Measurements from ENCODE around the gene STUM.

DNA sequence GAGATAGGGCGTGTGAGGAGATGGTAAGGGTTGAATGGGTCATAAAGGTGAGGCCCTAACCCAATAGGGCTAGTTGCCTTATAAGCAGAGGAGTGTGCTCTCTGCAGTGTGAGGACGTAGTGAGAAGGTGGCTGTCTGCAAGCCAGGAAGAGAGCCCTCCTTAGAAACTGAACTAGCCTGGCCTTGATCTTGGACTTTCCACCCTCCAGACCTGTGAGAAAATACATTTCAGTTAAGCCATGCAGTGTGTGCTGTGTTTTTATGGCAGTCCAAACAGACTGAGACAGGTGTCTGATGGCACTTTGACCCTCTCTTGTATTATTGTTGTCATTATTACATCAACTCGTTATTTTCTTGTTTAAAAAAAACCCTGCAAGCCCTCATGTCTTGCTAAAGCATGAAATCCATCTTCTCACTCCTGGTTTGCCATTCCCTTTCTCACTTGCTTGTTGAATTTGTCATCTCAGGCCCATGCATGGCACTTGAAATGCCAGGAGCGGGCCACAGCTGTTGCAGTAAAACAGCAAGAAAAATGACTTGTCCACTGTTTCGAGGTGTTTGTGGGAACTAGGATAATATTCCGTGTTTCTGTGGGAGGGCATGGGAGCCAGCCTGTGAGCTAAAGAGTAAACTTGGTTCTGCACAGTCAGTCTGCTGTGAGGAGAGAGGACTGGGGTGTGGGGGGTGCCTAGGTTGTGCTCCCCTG is 78.6 kb downstream of the STUM start:
- TF ChIP-seq, protein P1, sequence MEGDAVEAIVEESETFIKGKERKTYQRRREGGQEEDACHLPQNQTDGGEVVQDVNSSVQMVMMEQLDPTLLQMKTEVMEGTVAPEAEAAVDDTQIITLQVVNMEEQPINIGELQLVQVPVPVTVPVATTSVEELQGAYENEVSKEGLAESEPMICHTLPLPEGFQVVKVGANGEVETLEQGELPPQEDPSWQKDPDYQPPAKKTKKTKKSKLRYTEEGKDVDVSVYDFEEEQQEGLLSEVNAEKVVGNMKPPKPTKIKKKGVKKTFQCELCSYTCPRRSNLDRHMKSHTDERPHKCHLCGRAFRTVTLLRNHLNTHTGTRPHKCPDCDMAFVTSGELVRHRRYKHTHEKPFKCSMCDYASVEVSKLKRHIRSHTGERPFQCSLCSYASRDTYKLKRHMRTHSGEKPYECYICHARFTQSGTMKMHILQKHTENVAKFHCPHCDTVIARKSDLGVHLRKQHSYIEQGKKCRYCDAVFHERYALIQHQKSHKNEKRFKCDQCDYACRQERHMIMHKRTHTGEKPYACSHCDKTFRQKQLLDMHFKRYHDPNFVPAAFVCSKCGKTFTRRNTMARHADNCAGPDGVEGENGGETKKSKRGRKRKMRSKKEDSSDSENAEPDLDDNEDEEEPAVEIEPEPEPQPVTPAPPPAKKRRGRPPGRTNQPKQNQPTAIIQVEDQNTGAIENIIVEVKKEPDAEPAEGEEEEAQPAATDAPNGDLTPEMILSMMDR (conservative IDR thresholded peaks at IDR 0.05 in 1 of 2, IDR thresholded peaks at IDR 0.05 in 1 of 2; ENCODE audit: extremely low read depth in 1 of 2, insufficient read depth in 1 of 2, low read depth in 1 of 2, low read length in 2 of 2) = no peak
- TF ChIP-seq EZH2 (IDR thresholded peaks at IDR 0.05; ENCODE audit: borderline replicate concordance, low read length) = no peak
